Measurements from ENCODE around the gene MAN1A1. TPM values are rescaled to one million over a fixed set of nuclear protein-coding genes. Genes with fewer than 3 reads are reported as not detected.

The MAN1A1 gene
- total RNA-seq, 4 donors from 2014 or later, result 52.7 to 123 (median 97.1) TPM

- H3K4me1 ChIP-seq, result peaks cover 5 to 64% (median 41%) of the 10 kb centered on the region in 4 donors
- no peak for TF ChIP-seq EP300 (IDR thresholded peaks at IDR 0.05; ENCODE audit: low read depth)
- no peak for TF ChIP-seq CTCF (IDR thresholded peaks at IDR 0.05)
- no peak for TF ChIP-seq POLR2A (IDR thresholded peaks at IDR 0.05)
- TF ChIP-seq POLR2AphosphoS5 (IDR thresholded peaks at IDR 0.05), result no peak
- no peak for DNase-seq
- no peaks in the 10 kb centered on the region for H3K36me3 ChIP-seq
- 75 to 76% methylated on average over 4 of the region's 4 CpGs for WGBS, 2 donors (ENCODE audit: low coverage in 1 of 2)
- H3K9me3 ChIP-seq, result no peaks in the 10 kb centered on the region
- in situ Hi-C loops (cut with MboI; ENCODE audit: low pct_ligation_motif_present in 1 of 4, low pct_unique_long_range_greater_than_20kb in 1 of 4, low sequenced_read_pairs in 3 of 4) (loop anchor here in 1 of 4 donors (25.0 kb wide), 1 partner anchor 206 kb away; no protein-coding TSS in a partner anchor), intact Hi-C loops (cut with DNase I; ENCODE audit: low total_unique reads) (loop anchor here (10.0 kb wide), 1 partner anchor 198 kb away; no protein-coding TSS in a partner anchor)
- no peak overlapping the region for H3K4me3 ChIP-seq
- H3K27me3 ChIP-seq, result no peaks in the 10 kb centered on the region
- no peak overlapping the region for H3K27ac ChIP-seq
These were observed 6.4 kb downstream of the MAN1A1 start for GRCh38 chr6:119343167-119343566.

- in situ Hi-C loops (cut with MboI; ENCODE audit: low pct_ligation_motif_present in 1 of 4, low pct_unique_long_range_greater_than_20kb in 1 of 4, low sequenced_read_pairs in 3 of 4), result loop anchor here in 1 of 4 donors (25.0 kb wide), 1 partner anchor 205 kb away; no protein-coding TSS in a partner anchor
- no peaks in the 10 kb centered on the region for H3K27me3 ChIP-seq
- peaks cover 5 to 65% (median 39%) of the 10 kb centered on the region in 4 donors for H3K4me1 ChIP-seq
- TF ChIP-seq POLR2AphosphoS5 (IDR thresholded peaks at IDR 0.05), result no peak
- no peak for TF ChIP-seq CTCF (IDR thresholded peaks at IDR 0.05)
- TF ChIP-seq POLR2A (IDR thresholded peaks at IDR 0.05), result no peak
- TF ChIP-seq EP300 (IDR thresholded peaks at IDR 0.05; ENCODE audit: low read depth), result no peak
- intact Hi-C loops (cut with DNase I; ENCODE audit: low total_unique reads), result loop anchor here (10.0 kb wide), 1 partner anchor 198 kb away; no protein-coding TSS in a partner anchor
- no peak overlapping the region for H3K4me3 ChIP-seq
- no peak for DNase-seq
- H3K9me3 ChIP-seq, result no peaks in the 10 kb centered on the region
- H3K36me3 ChIP-seq, result no peaks in the 10 kb centered on the region
- WGBS, 2 donors (ENCODE audit: low coverage in 1 of 2), result 95 to 96% methylated on average over 3 of the region's 3 CpGs
- H3K27ac ChIP-seq, result no peak overlapping the region
These were observed 7.1 kb downstream of the MAN1A1 start for GRCh38 chr6:119342430-119342829.

- Histone ChIP-seq H3K27me3 (no peaks in the 10 kb centered on the region), H3K4me1 (peaks cover under 1 to 61% (median 26%) of the 10 kb centered on the region in 4 donors), H3K4me3 (no peak overlapping the region), H3K9me3 (no peaks in the 10 kb centered on the region), H3K36me3 (no peaks in the 10 kb centered on the region), H3K27ac (peak overlapping the region in 2 of 4 donors; percentile 9 to 11)
- DNase-seq, result no peak
- TF ChIP-seq POLR2A (IDR thresholded peaks at IDR 0.05) (no peak), CTCF (IDR thresholded peaks at IDR 0.05) (no peak), POLR2AphosphoS5 (IDR thresholded peaks at IDR 0.05) (no peak), EP300 (IDR thresholded peaks at IDR 0.05; ENCODE audit: low read depth) (no peak)
- in situ Hi-C loops (cut with MboI; ENCODE audit: low pct_ligation_motif_present in 1 of 4, low pct_unique_long_range_greater_than_20kb in 1 of 4, low sequenced_read_pairs in 3 of 4) (loop anchor here in 1 of 4 donors (25.0 kb wide), 1 partner anchor 204 kb away; no protein-coding TSS in a partner anchor), intact Hi-C loops (cut with DNase I; ENCODE audit: low total_unique reads) (loop anchor here (10.0 kb wide), 1 partner anchor 196 kb away; no protein-coding TSS in a partner anchor)
- 56 to 76% methylated on average over 5 to 8 of the region's 8 CpGs for WGBS, 2 donors (ENCODE audit: low coverage in 1 of 2)
These were observed 8.6 kb downstream of the MAN1A1 start for GRCh38 chr6:119340796-119341487.

GRCh38 chr6:119339941-119340456 lies 9.6 kb downstream of the MAN1A1 start:
- H3K4me3 ChIP-seq, result no peak overlapping the region
- H3K36me3 ChIP-seq, result no peaks in the 10 kb centered on the region
- peaks cover 0 to 55% (median 20%) of the 10 kb centered on the region in 4 donors for H3K4me1 ChIP-seq
- in situ Hi-C loops (cut with MboI; ENCODE audit: low pct_ligation_motif_present in 1 of 4, low pct_unique_long_range_greater_than_20kb in 1 of 4, low sequenced_read_pairs in 3 of 4), result loop anchor here in 1 of 4 donors (25.0 kb wide), 1 partner anchor 203 kb away; no protein-coding TSS in a partner anchor
- TF ChIP-seq EP300 (IDR thresholded peaks at IDR 0.05; ENCODE audit: low read depth) (no peak), POLR2A (IDR thresholded peaks at IDR 0.05) (no peak), POLR2AphosphoS5 (IDR thresholded peaks at IDR 0.05) (no peak), CTCF (IDR thresholded peaks at IDR 0.05) (no peak)
- intact Hi-C loops (cut with DNase I; ENCODE audit: low total_unique reads), result loop anchor here (10.0 kb wide), 1 partner anchor 195 kb away; no protein-coding TSS in a partner anchor
- H3K9me3 ChIP-seq, result no peaks in the 10 kb centered on the region
- no peaks in the 10 kb centered on the region for H3K27me3 ChIP-seq
- 77 to 85% methylated on average over 4 of the region's 4 CpGs for WGBS, 2 donors (ENCODE audit: low coverage in 1 of 2)
- no peak for DNase-seq
- peak overlapping the region in 3 of 4 donors; percentile 8 to 11 (median 9) for H3K27ac ChIP-seq

Measured in transverse colon (tissue), 4 donors.